PC-9 (cell line): ENCODE measurements around the gene MAST4.

Source experiments
- CTCF ChIP-seq: fragments of 200-600 bp; sonication (generic); conservative IDR thresholded peaks from 2 replicates; pipeline ENCODE4 v1.6.1; 2017; ENCODE audit warnings: mixed run types, antibody characterized with exemption, mild to moderate bottlenecking, moderate library complexity
- EZH2 ChIP-seq: fragments of 200-600 bp; sonication (generic); IDR thresholded peaks from 2 replicates; pipeline ENCODE4 v1.8.0; 2017; ENCODE audit warnings: antibody characterized with exemption, low read depth

DNA sequence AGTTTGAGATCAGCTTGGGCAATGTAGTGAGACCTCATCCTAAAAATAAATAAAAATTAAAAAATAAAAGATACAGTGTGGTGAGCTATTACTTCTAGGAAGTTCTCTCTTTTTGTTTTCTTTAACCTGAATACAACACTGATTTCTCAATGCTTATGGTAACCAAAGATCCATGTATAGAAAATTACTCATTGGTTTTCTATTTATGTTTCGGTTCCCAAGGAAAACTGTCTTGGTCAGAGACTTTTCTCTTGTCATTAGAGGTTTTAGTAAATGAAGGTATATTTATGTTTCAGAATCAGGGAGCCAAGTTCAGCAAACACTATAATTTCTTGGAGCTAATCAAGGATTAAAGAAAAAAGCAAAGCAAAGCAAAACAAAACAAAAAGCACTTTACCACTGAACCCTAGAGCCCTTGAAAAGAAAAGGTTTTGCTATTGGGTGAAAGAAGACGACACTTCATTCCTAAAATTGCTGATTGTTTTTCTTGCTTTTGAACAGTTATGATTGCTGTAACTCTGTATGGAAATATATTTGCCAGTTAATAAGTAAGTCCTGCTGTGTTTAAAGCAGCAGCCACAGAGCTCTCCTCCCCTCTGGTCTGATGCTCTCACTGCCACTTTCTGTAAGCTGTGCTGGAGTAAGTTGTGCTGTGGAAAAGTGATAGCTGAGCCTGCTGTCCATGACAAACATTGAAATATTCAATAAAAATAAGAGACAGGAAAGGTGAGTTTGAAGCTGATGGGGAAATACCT, 302.2 kb downstream of the MAST4 start:
- TF ChIP-seq CTCF (no peak), EZH2 (no peak)
